A673 (cell line): ENCODE data around the gene ZNF771.

Experiments used
- EZH2 ChIP-seq: fragments of 200-600 bp; sonication (generic); IDR thresholded peaks from 2 replicates; pipeline ENCODE4 v1.6.1; 2017; ENCODE audit warnings: borderline replicate concordance, low read depth, mild to moderate bottlenecking, mixed read lengths, antibody characterized with exemption, low read length; ENCODE audit not compliant: poor library complexity, severe bottlenecking
- TF ChIP-seq, protein P1 (sequence below): fragments of 300-800, 200-600 bp; sonication (generic); conservative IDR thresholded peaks from 2 replicates; pipeline ENCODE4 v1.5.1; 2017; ENCODE audit warnings: low read depth, mild to moderate bottlenecking, antibody characterized with exemption, low read length, moderate library complexity, mixed read lengths

DNA sequence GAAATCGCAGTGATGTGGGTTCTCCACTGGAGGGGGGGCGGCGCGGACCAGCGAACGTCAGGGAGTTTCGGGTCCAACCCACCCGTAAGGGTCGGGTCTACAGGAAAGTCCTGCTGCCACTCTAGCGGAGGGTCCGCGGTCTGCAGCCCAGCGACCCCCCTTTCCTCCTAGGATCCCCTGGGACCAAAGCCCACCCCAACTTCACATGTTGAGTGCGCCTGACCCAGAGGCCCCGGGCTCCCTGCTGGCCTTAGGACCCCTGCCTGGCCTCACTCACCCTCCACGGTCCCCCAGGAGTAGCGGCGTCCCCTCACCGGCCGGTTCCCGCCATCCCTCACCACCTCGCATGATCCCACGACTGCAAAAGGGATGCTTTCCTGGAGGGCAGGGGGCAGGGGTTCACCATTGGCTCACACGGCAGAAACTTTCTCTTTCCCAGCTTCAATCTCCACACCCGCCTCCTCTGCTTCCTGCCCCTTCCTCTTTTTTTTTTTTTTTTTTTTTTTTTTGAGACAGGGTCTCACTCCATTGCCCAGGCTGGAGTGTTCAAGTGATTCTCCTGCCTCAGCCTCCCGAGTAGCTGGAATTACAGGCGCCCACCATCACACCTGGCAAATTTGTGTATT lies 28.1 kb upstream of the ZNF771 start:
- no peak for TF ChIP-seq EZH2
- TF ChIP-seq, protein P1, sequence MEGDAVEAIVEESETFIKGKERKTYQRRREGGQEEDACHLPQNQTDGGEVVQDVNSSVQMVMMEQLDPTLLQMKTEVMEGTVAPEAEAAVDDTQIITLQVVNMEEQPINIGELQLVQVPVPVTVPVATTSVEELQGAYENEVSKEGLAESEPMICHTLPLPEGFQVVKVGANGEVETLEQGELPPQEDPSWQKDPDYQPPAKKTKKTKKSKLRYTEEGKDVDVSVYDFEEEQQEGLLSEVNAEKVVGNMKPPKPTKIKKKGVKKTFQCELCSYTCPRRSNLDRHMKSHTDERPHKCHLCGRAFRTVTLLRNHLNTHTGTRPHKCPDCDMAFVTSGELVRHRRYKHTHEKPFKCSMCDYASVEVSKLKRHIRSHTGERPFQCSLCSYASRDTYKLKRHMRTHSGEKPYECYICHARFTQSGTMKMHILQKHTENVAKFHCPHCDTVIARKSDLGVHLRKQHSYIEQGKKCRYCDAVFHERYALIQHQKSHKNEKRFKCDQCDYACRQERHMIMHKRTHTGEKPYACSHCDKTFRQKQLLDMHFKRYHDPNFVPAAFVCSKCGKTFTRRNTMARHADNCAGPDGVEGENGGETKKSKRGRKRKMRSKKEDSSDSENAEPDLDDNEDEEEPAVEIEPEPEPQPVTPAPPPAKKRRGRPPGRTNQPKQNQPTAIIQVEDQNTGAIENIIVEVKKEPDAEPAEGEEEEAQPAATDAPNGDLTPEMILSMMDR: no peak
